Activated T-cell treated with anti-CD3 and anti-CD28 coated beads for 4 hours (primary cell): ENCODE results near the gene SOX30.
"Not testable (repeated sequence)": the region's sequence is repeated elsewhere in the genome, so short reads cannot be mapped to it uniquely, and the experiment has no call there.

ENCODE experiments used
- DNase-seq: peaks from one replicate; pipeline ENCODE4 v3.0.0-alpha.2; 2020

SOX30 gene

GRCh38 chr5:157652377-157652692 lies at the start of gene SOX30:
Gene SOX30, minus strand, starts transcription at chr5:157652438. Its CDS starts 360 bp downstream, at chr5:157652078.
- DNase-seq, result no peak

- DNase-seq, result not testable (repeated sequence)
These were observed 46.4 kb upstream of the SOX30 start for GRCh38 chr5:157698674-157699073.

- DNase-seq, result not testable (repeated sequence)
These were observed 43.9 kb upstream of the SOX30 start for GRCh38 chr5:157696154-157696553.

- DNase-seq, result not testable (repeated sequence)
These were observed 41.6 kb upstream of the SOX30 start for GRCh38 chr5:157693816-157694215.

- no peak for DNase-seq
These were observed 38.6 kb upstream of the SOX30 start for GRCh38 chr5:157690690-157691433.

- DNase-seq, result no peak
These were observed 37.9 kb upstream of the SOX30 start for GRCh38 chr5:157689942-157690689.

- no peak for DNase-seq
These were observed 34.9 kb upstream of the SOX30 start for GRCh38 chr5:157687198-157687554.

- DNase-seq, result not testable (repeated sequence)
These were observed 34.3 kb upstream of the SOX30 start for GRCh38 chr5:157686276-157687197.

GRCh38 chr5:157682257-157682656 lies 30.0 kb upstream of the SOX30 start:
- DNase-seq, result no peak

GRCh38 chr5:157681048-157681447 lies 28.8 kb upstream of the SOX30 start:
- no peak for DNase-seq

GRCh38 chr5:157680239-157680638 lies 28.0 kb upstream of the SOX30 start:
- DNase-seq, result no peak

GRCh38 chr5:157679801-157680200 lies 27.6 kb upstream of the SOX30 start:
- DNase-seq, result no peak

GRCh38 chr5:157677931-157678330 lies 25.7 kb upstream of the SOX30 start:
- no peak for DNase-seq

- not testable (repeated sequence) for DNase-seq
These were observed 22.1 kb upstream of the SOX30 start for GRCh38 chr5:157674351-157674750.

GRCh38 chr5:157672976-157673375 lies 20.7 kb upstream of the SOX30 start:
- DNase-seq, result no peak

- DNase-seq, result no peak
These were observed 19.5 kb upstream of the SOX30 start for GRCh38 chr5:157671592-157672330.

GRCh38 chr5:157670662-157671591 lies 18.7 kb upstream of the SOX30 start, which contains the start of gene C5orf52:
Gene C5orf52, plus strand, starts transcription at chr5:157671533. Its CDS starts 82 bp downstream, at chr5:157671615.
- DNase-seq, result peak; percentile 20

- no peak for DNase-seq
These were observed 17.5 kb upstream of the SOX30 start for GRCh38 chr5:157669701-157670097.

GRCh38 chr5:157668356-157668755 lies 16.1 kb upstream of the SOX30 start:
- no peak for DNase-seq

- no peak for DNase-seq
These were observed 13.3 kb upstream of the SOX30 start for GRCh38 chr5:157665467-157666070.
